HepG2 (cell line): ENCODE results near the gene ZNF605. TPM values are rescaled to one million over a fixed set of nuclear protein-coding genes. Genes with fewer than 3 reads are reported as not detected.

Experiments
- ATAC-seq: fragments of 200-7000 bp; cut with Tn5 transposase; 3 replicates; pipeline ENCODE4 v1.9.1; 2020; ENCODE audit warnings: mild to moderate bottlenecking, moderate library complexity
- BruUV-seq: library from RNA; stranded (reverse); fragments of 400-500 nt; replicated peaks from 2 replicates; lab custom pipeline; 2021; lab: Mats Ljungman, UMichigan
- CTCF ChIA-PET: fragments of 300-600 bp; formaldehyde crosslinking; extraction: SDS; loops from one replicate; lab custom pipeline; 2021; ENCODE audit warnings: low total read pairs, inconsistent platforms, low intra/inter-chr PET ratio; lab: Yijun Ruan, JAX
- POLR2A ChIA-PET: fragments of 350-600 bp; sonication (Branson Sonifier 250); formaldehyde crosslinking; loops from one replicate; lab custom pipeline; 2020; ENCODE audit warnings: antibody characterized with exemption, inconsistent platforms; lab: Yijun Ruan, JAX
- DNase-seq: peaks from one replicate; pipeline ENCODE4 v3.0.0-alpha.2; 2015; ENCODE audit warnings: low spot score
- FAIRE-seq: peaks from 3 replicates; lab custom pipeline; 2011; peaks lifted over from hg19 to GRCh38; lab: Jason Lieb, UNC
- H2AFZ ChIP-seq: one replicate; pipeline ENCODE4 v1.6.1; 2011; ENCODE audit warnings: low read length, inconsistent platforms
- H3K27ac ChIP-seq: fragments of 300-600 bp; 3 replicates; pipeline ENCODE4 v1.8.0; 2011; ENCODE audit warnings: mixed run types, mild to moderate bottlenecking, mixed read lengths, low read length, inconsistent platforms; ENCODE audit not compliant: insufficient read depth; ENCODE audit errors: extremely low read length
- H3K27me3 ChIP-seq, 2 experiments: fragments of 200-600 bp in 1 of 2; 2 replicates in 1 of 2; 3 replicates in 1 of 2; pipeline versions ENCODE4 v1.6.0 to v1.8.0; 2011; ENCODE audit warnings: low read length in 2 of 2, mild to moderate bottlenecking in 2 of 2, moderate library complexity in 2 of 2, inconsistent platforms in 1 of 2; ENCODE audit not compliant: insufficient read depth in 2 of 2, control insufficient read depth in 1 of 2
- H3K36me3 ChIP-seq, 2 experiments: fragments of 200-600 bp in 1 of 2; replicated peaks in 1 of 2; 2 replicates in 1 of 2; 3 replicates in 1 of 2; pipeline versions ENCODE4 v1.5.1 to v1.8.0; 2011; ENCODE audit warnings: low read length in 2 of 2, inconsistent platforms in 1 of 2; ENCODE audit not compliant: insufficient read depth in 2 of 2, control insufficient read depth in 1 of 2
- H3K4me1 ChIP-seq: 2 replicates; pipeline ENCODE4 v1.5.1; 2012; ENCODE audit warnings: low read length, inconsistent platforms; ENCODE audit not compliant: insufficient read depth
- H3K4me2 ChIP-seq: 2 replicates; pipeline ENCODE4 v1.6.0; 2011; ENCODE audit warnings: low read depth, low read length, inconsistent platforms
- H3K4me3 ChIP-seq, 3 experiments: fragments of 200-600 bp in 1 of 3; sonication (generic), shearing (Covaris generic) in 1 of 3; replicated peaks in 1 of 3; 2 replicates each; pipeline ENCODE4 v1.5.1; 2011 to 2016; ENCODE audit warnings: low read length in 3 of 3, inconsistent platforms in 2 of 3, low read depth in 2 of 3, mild to moderate bottlenecking in 2 of 3, control low read depth in 1 of 3, mixed read lengths in 1 of 3; ENCODE audit not compliant: insufficient read depth in 1 of 3
- H3K79me2 ChIP-seq: one replicate; pipeline ENCODE4 v1.6.1; 2011; ENCODE audit warnings: low read length, inconsistent platforms; ENCODE audit not compliant: insufficient read depth
- H3K9ac ChIP-seq: 2 replicates; pipeline ENCODE4 v1.6.0; 2011; ENCODE audit warnings: mild to moderate bottlenecking, low read depth, low read length, inconsistent platforms; ENCODE audit not compliant: insufficient read depth
- H3K9me3 ChIP-seq: 2 replicates; pipeline ENCODE4 v1.5.1; 2012; ENCODE audit warnings: mild to moderate bottlenecking, low read length
- H4K20me1 ChIP-seq: 2 replicates; pipeline ENCODE4 v1.6.0; 2011; ENCODE audit warnings: inconsistent platforms, mild to moderate bottlenecking, low read length, moderate library complexity; ENCODE audit not compliant: insufficient read depth
- CBX5 ChIP-seq: sonication (generic); formaldehyde crosslinking; IDR thresholded peaks from 2 replicates; pipeline ENCODE4 v1.4.0; 2020; ENCODE audit warnings: missing genetic modification reagents, borderline replicate concordance
- GZF1 ChIP-seq: sonication (generic); formaldehyde crosslinking; IDR thresholded peaks from 2 replicates; pipeline ENCODE4 v1.5.1; 2020; ENCODE audit warnings: mild to moderate bottlenecking, missing genetic modification reagents
- MED13 ChIP-seq: sonication (generic); formaldehyde crosslinking; IDR thresholded peaks from 2 replicates; pipeline ENCODE4 v1.5.0; 2020; ENCODE audit warnings: missing genetic modification reagents
- ZBTB26 ChIP-seq: IDR thresholded peaks from 2 replicates; pipeline ENCODE4 v1.6.1; 2016; ENCODE audit warnings: missing compliant biosample characterization, missing genetic modification reagents, borderline replicate concordance
- ZNF274 ChIP-seq: sonication (generic); formaldehyde crosslinking; IDR thresholded peaks from 2 replicates; pipeline ENCODE4 v1.5.1; 2020; ENCODE audit warnings: mild to moderate bottlenecking, missing genetic modification reagents
- ZNF616 ChIP-seq: sonication (generic); formaldehyde crosslinking; IDR thresholded peaks from 2 replicates; pipeline ENCODE4 v1.5.0; 2020; ENCODE audit warnings: low read depth, mild to moderate bottlenecking, missing genetic modification reagents
- WGBS: methylation state at CpG from one replicate; pipeline ENCODE4 v1.1.6; 2017; ENCODE audit warnings: low lambda C conversion rate; 5-methylcytosine and 5-hydroxymethylcytosine counted together
- in situ Hi-C: cut with HindIII; loops from 2 replicates; pipeline ENCODE4 v1.10.0; 2017; ENCODE audit warnings: low pct_unique_long_range_greater_than_20kb; ENCODE audit not compliant: extremely low pct_ligation_motif_present
- intact Hi-C: fragments of 100-400 bp; cut with micrococcal nuclease; formaldehyde crosslinking; loops from one replicate; pipeline ENCODE4 v1.10.0; 2022; ENCODE audit not compliant: unreplicated experiment
- polyA plus RNA-seq, 8 experiments: library from polyadenylated mRNA; depleted of rRNA in 3 of 8; stranded (reverse) in 7 of 8; unstranded in 1 of 8; fragments of >200 nt; fragmentation: Illumina TruSeq in 4 of 8; extraction: Trizol in 4 of 8; gene quantifications; 2 replicates each; pipeline versions ENCODE4 v1.2.1 to v1.2.3, GENCODE V29; 2011 to 2016; ENCODE audit warnings: low read depth in 4 of 8, missing spikeins in 1 of 8, mixed read lengths in 1 of 8; ENCODE audit not compliant: insufficient read depth in 1 of 8
- total RNA-seq, 5 experiments: library from RNA; depleted of rRNA; stranded (reverse); fragments of >200 nt; fragmentation: Illumina TruSeq; extraction: Trizol; gene quantifications; 2 replicates each; pipeline ENCODE4 v1.2.3, GENCODE V29; 2016; ENCODE audit warnings: low read depth in 1 of 5

ZNF605 gene
- total and polyA plus RNA-seq, 2 of the 13 experiments (the other 11 are each of a cell fraction or from before 2014, with no cell fraction given) = 6.7 to 6.8 TPM

- POLR2A ChIA-PET = no interaction called here
- CTCF ChIA-PET = no interaction called here
- peaks cover 73% of the 10 kb centered on the region for H3K9me3 ChIP-seq
- DNase-seq (no peak), ATAC-seq (no peak), FAIRE-seq (no peak)
- no TSS peak for BruUV-seq
- no peak for TF ChIP-seq GZF1 (CRISPR knock-in tag)
- TF ChIP-seq MED13 = no peak
- no peak for TF ChIP-seq ZNF616 (CRISPR knock-in tag)
- no peak overlapping the region for H2AFZ ChIP-seq
- 51% methylated on average over 2 of the region's 2 CpGs for WGBS
- H3K4me2 ChIP-seq = no peak overlapping the region
- peaks cover 0 to 2% of the 10 kb centered on the region in 2 experiments; a peak in 1 of 5 replicates for H3K36me3 ChIP-seq
- no peaks in the 10 kb centered on the region for H3K27me3 ChIP-seq
- no peak overlapping the region for H3K4me3 ChIP-seq
- no peaks in the 10 kb centered on the region for H3K4me1 ChIP-seq
- H4K20me1 ChIP-seq = no peaks in the 10 kb centered on the region
- H3K79me2 ChIP-seq = no peaks in the 10 kb centered on the region
- intact Hi-C loops = no loop called here
- H3K27ac ChIP-seq = no peak overlapping the region
- in situ Hi-C loops = no loop called here
- no peak overlapping the region for H3K9ac ChIP-seq
Observed at GRCh38 chr12:132936163-132936562, 19.9 kb downstream of the ZNF605 start.

- POLR2A ChIA-PET = no interaction called here
- intact Hi-C loops = no loop called here
- no peaks in the 10 kb centered on the region for H4K20me1 ChIP-seq
- H3K9me3 ChIP-seq = peaks cover 90% of the 10 kb centered on the region
- no peaks in the 10 kb centered on the region for H3K79me2 ChIP-seq
- BruUV-seq = no TSS peak
- no peaks in the 10 kb centered on the region for H3K4me1 ChIP-seq
- H3K4me3 ChIP-seq = no peak overlapping the region
- H3K27ac ChIP-seq = no peak overlapping the region
- H2AFZ ChIP-seq = no peak overlapping the region
- no peak overlapping the region for H3K4me2 ChIP-seq
- no peak overlapping the region for H3K9ac ChIP-seq
- in situ Hi-C loops = no loop called here
- FAIRE-seq = no peak
- 96% methylated on average over 6 of the region's 6 CpGs for WGBS
- 0 out of 2 replicates have a peak, but pooled peaks have one; percentile 38 for TF ChIP-seq CBX5
- no peak for TF ChIP-seq ZBTB26 (CRISPR knock-in tag)
- peak; percentile 100 for TF ChIP-seq ZNF274
- H3K36me3 ChIP-seq = peaks cover 2 to 3% of the 10 kb centered on the region in 2 experiments; a peak in 1 of 5 replicates
- no peaks in the 10 kb centered on the region for H3K27me3 ChIP-seq
- DNase-seq = no peak
- CTCF ChIA-PET = no interaction called here
- no peak for ATAC-seq
Observed at GRCh38 chr12:132926415-132926833, 29.7 kb downstream of the ZNF605 start.
